Left lung (tissue), 10 donors: ENCODE measurements around the gene EEF1B2. TPM values are rescaled to one million over a fixed set of nuclear protein-coding genes. Genes with fewer than 3 reads are reported as not detected.
A peak's percentile ranks its signal among the peaks of the same experiment; 100 is the strongest.
"Not testable (repeated sequence)": the region's sequence is repeated elsewhere in the genome, so short reads cannot be mapped to it uniquely, and the experiment has no call there.

Source experiments
- ATAC-seq: fragments of 200-7000 bp; cut with Tn5 transposase; one replicate; pipeline ENCODE4 v1.9.1; 2020; ENCODE audit warnings: moderate library complexity
- DNase-seq, 4 donors: peaks; one replicate each; pipeline ENCODE4 v3.0.0-alpha.2; 2013 to 2020
- H3K27ac ChIP-seq, 2 donors: fragments of 200-600 bp; sonication (generic) in 1 of 2; one replicate each; pipeline versions ENCODE4 v1.5.0 to v1.8.0; 2020 to 2021
- H3K27me3 ChIP-seq, 2 donors: fragments of 200-600 bp; sonication (generic) in 1 of 2; one replicate each; pipeline versions ENCODE4 v1.5.0 to v1.8.0; 2020 to 2021
- H3K36me3 ChIP-seq, 2 donors: fragments of 200-600 bp; sonication (generic) in 1 of 2; one replicate each; pipeline versions ENCODE4 v1.5.0 to v1.8.0; 2020 to 2021
- H3K4me1 ChIP-seq, 2 donors: fragments of 200-600 bp; one replicate each; pipeline ENCODE4 v1.8.0; 2021
- H3K4me3 ChIP-seq, 2 donors: fragments of 200-600 bp; sonication (generic) in 1 of 2; one replicate each; pipeline versions ENCODE4 v1.5.0 to v1.8.0; 2020 to 2021; ENCODE audit warnings: mild to moderate bottlenecking in 1 of 2
- H3K9me3 ChIP-seq, 2 donors: fragments of 200-600 bp; sonication (generic) in 1 of 2; one replicate each; pipeline versions ENCODE4 v1.5.0 to v1.8.0; 2020 to 2021
- intact Hi-C, 2 donors: fragments of 100-400 bp; cut with DNase I; formaldehyde crosslinking; loops; one replicate each; pipeline versions ENCODE4 v1.11.2 to v1.14.2; 2022
- polyA plus RNA-seq, 6 donors: library from polyadenylated mRNA; unstranded; fragments of 120-200 nt; gene quantifications; one replicate each; pipeline ENCODE4 v1.2.1, GENCODE V29; 2013; ENCODE audit not compliant: insufficient read length in 6 of 6
- total RNA-seq, 2 donors: library from RNA; stranded (reverse); fragmentation: NEBNext Ultra II Directional; extraction: Animal tissue kit (Norgen Biotek cat#: 25700); gene quantifications; one replicate each; pipeline ENCODE4 v1.2.1, GENCODE V29; 2021
- TF ChIP-seq, protein P1 (sequence below), 2 donors: fragments of 200-600 bp; sonication (generic) in 1 of 2; IDR thresholded peaks; one replicate each; pipeline versions ENCODE4 v1.5.0 to v1.8.0; 2021; ENCODE audit warnings: antibody characterized with exemption in 2 of 2
- donor health status: DM: no; HTN: yes; CAD: no.
- donor health status: DM: no; HTN: no; CAD: no.

The EEF1B2 gene
- total and polyA plus RNA-seq, 8 donors: 396 to 801 (median 692) TPM

DNA sequence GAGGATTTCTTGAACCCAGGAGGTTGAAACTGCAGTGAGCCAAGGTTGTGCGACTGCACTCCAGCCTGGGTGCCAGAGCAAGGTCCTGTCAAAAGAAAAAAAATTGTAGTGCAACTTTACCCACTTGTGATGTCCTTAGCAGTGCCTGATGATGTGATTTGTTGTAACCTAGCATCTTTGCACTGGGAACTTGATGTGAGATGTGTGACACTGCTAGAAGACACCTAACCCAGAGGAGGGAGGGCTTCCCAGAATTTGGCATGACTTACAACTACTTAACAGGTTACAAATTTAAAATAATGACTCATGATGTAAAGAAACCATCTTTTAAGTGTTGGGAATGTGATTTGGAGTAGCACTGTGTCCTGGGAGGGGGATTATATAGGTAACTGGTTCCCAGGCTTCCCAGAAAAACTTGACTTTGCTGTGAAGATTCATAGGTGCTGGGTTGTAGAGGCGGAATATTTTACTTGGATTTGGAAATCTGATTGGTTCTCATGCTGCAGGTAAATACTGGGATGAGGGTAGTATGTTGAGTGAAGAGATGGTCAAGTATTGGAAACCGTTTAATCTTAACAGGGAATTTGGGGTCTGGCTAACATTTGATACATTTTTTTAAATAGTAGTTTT, 3.7 kb downstream of the EEF1B2 start:
- no peak for ATAC-seq
- H3K27me3 ChIP-seq: no peaks in the 10 kb centered on the region
- intact Hi-C loops: no loop called here
- no peak overlapping the region for H3K27ac ChIP-seq
- peaks cover 0 to 59% of the 10 kb centered on the region in 2 donors for H3K36me3 ChIP-seq
- TF ChIP-seq, protein P1, sequence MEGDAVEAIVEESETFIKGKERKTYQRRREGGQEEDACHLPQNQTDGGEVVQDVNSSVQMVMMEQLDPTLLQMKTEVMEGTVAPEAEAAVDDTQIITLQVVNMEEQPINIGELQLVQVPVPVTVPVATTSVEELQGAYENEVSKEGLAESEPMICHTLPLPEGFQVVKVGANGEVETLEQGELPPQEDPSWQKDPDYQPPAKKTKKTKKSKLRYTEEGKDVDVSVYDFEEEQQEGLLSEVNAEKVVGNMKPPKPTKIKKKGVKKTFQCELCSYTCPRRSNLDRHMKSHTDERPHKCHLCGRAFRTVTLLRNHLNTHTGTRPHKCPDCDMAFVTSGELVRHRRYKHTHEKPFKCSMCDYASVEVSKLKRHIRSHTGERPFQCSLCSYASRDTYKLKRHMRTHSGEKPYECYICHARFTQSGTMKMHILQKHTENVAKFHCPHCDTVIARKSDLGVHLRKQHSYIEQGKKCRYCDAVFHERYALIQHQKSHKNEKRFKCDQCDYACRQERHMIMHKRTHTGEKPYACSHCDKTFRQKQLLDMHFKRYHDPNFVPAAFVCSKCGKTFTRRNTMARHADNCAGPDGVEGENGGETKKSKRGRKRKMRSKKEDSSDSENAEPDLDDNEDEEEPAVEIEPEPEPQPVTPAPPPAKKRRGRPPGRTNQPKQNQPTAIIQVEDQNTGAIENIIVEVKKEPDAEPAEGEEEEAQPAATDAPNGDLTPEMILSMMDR (IDR thresholded peaks at IDR 0.05): no peak
- peaks cover 7 to 36% of the 10 kb centered on the region in 2 donors for H3K4me1 ChIP-seq
- H3K9me3 ChIP-seq: no peaks in the 10 kb centered on the region
- H3K4me3 ChIP-seq: no peak overlapping the region
- no peak for DNase-seq

DNA sequence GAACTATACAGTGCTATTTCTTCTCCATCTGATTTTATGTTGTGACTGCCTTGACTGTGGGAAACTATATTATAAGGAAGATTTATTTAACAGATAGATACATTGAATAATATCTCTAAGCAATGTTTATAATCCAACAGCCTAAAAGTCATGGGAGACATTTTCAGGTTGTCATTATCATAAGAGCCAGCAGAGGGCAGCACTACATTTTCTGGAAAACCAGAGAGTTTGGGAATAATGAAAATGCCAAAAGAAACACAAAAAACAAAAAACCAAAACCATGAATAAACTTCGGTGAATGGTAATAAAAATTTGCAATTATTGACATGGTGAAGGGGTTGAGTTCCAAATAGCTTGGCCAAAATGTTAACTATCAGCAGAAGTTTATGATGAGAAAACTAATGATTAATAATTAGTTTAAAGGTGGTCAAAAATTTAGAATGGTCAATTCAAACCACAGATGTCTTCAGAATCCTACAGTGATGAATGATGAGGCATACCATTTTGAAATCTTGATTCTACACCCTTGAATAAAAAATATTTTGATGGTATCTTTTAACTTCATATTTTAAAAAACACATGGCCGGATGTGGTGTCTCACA, 4.7 kb downstream of the EEF1B2 start:
- Histone ChIP-seq H3K27me3 (no peaks in the 10 kb centered on the region), H3K4me1 (peaks cover 7 to 35% of the 10 kb centered on the region in 2 donors), H3K36me3 (peaks cover 0 to 62% of the 10 kb centered on the region in 2 donors), H3K9me3 (no peaks in the 10 kb centered on the region), H3K27ac (no peak overlapping the region), H3K4me3 (no peak overlapping the region)
- peak in 2 of 4 donors; percentile 29 to 53 for DNase-seq
- TF ChIP-seq, protein P1 (IDR thresholded peaks at IDR 0.05): peak; percentile 62 to 70
- ATAC-seq: no peak
- intact Hi-C loops: no loop called here

DNA sequence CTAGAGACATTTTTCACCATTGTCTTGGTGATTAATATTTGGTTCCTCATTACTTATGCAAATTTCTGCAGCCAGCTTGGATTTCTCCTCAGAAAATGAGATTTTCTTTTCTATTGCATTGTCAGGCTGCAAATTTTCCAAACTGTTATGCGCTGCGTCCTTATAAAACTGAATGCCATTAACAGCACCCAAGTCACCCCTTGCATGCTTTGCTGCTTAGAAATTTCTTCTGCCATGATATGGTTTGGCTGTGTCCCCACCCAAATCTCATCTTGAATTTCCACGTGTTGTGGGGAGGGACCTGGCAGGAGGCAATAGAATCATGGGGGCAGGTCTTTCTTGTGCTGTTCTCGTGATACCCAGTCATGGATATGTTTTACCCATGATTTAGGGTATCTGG, 8.5 kb downstream of the EEF1B2 start:
- H3K4me3 ChIP-seq, H3K27me3 ChIP-seq, DNase-seq, H3K4me1 ChIP-seq, intact Hi-C loops, H3K9me3 ChIP-seq, H3K27ac ChIP-seq, ATAC-seq: not testable (repeated sequence)
- H3K36me3 ChIP-seq: peaks cover 0 to 37% of the 10 kb centered on the region in 2 donors

DNA sequence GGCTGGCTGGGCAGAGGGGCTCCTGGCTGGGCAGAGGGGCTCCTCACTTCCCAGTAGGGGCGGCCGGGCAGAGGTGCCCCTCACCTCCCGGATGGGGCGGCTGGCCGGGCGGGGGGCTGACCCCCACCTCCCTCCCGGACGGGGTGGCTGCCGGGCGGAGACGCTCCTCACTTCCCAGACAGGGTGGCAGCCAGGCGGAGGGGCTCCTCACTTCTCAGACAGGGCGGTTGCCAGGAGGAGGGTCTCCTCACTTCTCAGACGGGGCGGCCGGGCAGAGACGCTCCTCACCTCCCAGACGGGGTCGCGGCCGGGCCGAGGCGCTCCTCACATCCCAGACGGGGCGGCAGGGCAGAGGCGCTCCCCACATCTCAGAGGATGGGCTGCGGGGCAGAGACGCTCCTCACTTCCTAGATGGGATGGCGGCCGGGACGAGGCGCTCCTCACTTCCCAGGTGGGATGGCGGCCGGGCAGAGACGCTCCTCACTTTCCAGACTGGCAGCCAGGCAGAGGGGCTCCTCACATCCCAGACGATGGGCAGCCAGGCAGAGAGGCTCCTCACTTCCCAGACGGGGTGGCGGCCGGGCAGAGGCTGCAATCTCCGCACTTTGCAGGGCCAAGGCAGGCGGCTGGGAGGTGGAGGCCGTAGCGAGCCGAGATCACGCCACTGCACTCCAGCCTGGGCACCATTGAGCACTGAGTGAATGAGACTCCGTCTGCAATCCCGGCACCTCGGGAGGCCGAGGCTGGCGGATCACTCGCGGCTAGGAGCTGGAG, 12.1 kb downstream of the EEF1B2 start:
- H3K9me3 ChIP-seq, ATAC-seq, H3K27me3 ChIP-seq, H3K4me3 ChIP-seq, H3K27ac ChIP-seq, H3K4me1 ChIP-seq, intact Hi-C loops, DNase-seq: not testable (repeated sequence)
- H3K36me3 ChIP-seq: peaks cover 0 to 18% of the 10 kb centered on the region in 2 donors

DNA sequence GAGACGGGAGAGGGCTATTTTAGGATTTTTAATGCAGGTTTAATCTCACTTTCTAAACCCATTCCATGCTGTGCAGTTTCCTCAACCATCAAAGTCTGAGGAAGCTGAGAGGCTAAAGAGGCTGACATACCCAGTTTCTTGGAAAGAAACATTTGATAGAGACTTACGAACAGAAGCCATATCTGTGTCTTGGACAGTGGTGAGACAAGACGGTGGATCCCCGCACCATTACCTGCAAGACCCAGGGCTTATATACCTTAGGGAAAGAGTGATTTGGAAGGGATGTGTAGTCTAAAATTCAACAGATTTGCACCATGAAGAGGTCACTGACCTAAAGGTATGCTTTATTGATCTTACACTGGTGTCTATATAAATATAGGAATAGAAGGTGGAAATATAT, 13.5 kb downstream of the EEF1B2 start:
- ATAC-seq (no peak), DNase-seq (no peak)
- TF ChIP-seq, protein P1 (IDR thresholded peaks at IDR 0.05): no peak
- no peak overlapping the region for H3K27ac ChIP-seq
- H3K4me1 ChIP-seq: no peaks in the 10 kb centered on the region
- intact Hi-C loops: no loop called here
- peaks cover 0 to 6% of the 10 kb centered on the region in 2 donors for H3K36me3 ChIP-seq
- no peaks in the 10 kb centered on the region for H3K9me3 ChIP-seq
- H3K4me3 ChIP-seq: no peak overlapping the region
- H3K27me3 ChIP-seq: no peaks in the 10 kb centered on the region

DNA sequence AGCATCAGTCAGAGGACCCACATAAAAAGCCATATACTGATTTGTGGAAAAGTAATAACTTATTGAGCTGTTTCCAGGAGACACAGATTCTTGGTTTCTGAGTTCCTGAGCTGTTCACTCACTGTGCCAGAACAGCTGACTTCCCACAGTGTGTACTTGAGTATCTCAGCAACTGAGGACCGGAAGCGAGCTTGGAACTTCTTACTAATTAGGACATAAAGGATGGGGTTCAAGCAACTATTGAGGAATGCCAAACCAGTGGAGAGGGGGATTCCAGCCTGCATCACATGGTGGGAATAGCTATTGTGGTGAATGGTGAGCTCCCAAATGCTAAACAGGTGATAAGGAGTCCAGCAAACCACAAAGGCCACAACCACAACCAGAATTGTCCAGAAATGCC, 16.4 kb downstream of the EEF1B2 start:
- TF ChIP-seq, protein P1 (IDR thresholded peaks at IDR 0.05): no peak
- no peaks in the 10 kb centered on the region for H3K9me3 ChIP-seq
- DNase-seq: no peak
- H3K4me3 ChIP-seq: no peak overlapping the region
- no peak overlapping the region for H3K27ac ChIP-seq
- H3K36me3 ChIP-seq: no peaks in the 10 kb centered on the region
- no peaks in the 10 kb centered on the region for H3K4me1 ChIP-seq
- no peak for ATAC-seq
- no peaks in the 10 kb centered on the region for H3K27me3 ChIP-seq
- intact Hi-C loops: no loop called here
